WTC11 (cell line): Measurements from ENCODE around the gene CNTFR. TPM values are rescaled to one million over a fixed set of nuclear protein-coding genes. Genes with fewer than 3 reads are reported as not detected.

ENCODE experiments used
- ATAC-seq: fragments of 200-7000 bp; cut with Tn5 transposase; 2 replicates; pipeline ENCODE4 v1.10.0; 2021; ENCODE audit warnings: mild to moderate bottlenecking, moderate library complexity
- CTCF ChIA-PET: fragments of 300-600 bp; sonication (Branson Sonifier 250); formaldehyde crosslinking; loops from one replicate; lab custom pipeline; 2021; ENCODE audit warnings: antibody characterized with exemption; lab: Charles Lee
- POLR2A ChIA-PET: fragments of 350-600 bp; sonication (Branson Sonifier 250); formaldehyde crosslinking; loops from one replicate; lab custom pipeline; 2021; ENCODE audit warnings: antibody characterized with exemption; lab: Charles Lee
- DNase-seq: peaks from one replicate; pipeline ENCODE4 v3.0.0; 2021; ENCODE audit warnings: low spot score
- H3K27ac Mint-ChIP-seq: 2 replicates; pipeline ENCODE4 v1.8.0; 2021; ENCODE audit warnings: mixed read lengths
- H3K27me3 Mint-ChIP-seq: 2 replicates; pipeline ENCODE4 v1.8.0; 2021; ENCODE audit warnings: low read depth, mild to moderate bottlenecking, moderate library complexity, mixed read lengths
- H3K36me3 Mint-ChIP-seq: 2 replicates; pipeline ENCODE4 v1.8.0; 2021; ENCODE audit warnings: mixed read lengths
- H3K4me1 Mint-ChIP-seq: 2 replicates; pipeline ENCODE4 v1.8.0; 2022; ENCODE audit warnings: mixed read lengths
- H3K4me3 Mint-ChIP-seq: 2 replicates; pipeline ENCODE4 v1.8.0; 2021; ENCODE audit warnings: mild to moderate bottlenecking, moderate library complexity, mixed read lengths
- H3K9me3 Mint-ChIP-seq: 2 replicates; pipeline ENCODE4 v1.8.0; 2021; ENCODE audit warnings: mixed read lengths
- ATF1 ChIP-seq: sonication (generic); formaldehyde crosslinking; IDR thresholded peaks from 2 replicates; pipeline ENCODE4 v1.8.1; 2023; ENCODE audit warnings: mild to moderate bottlenecking, moderate library complexity, missing genetic modification reagents
- EMX1 ChIP-seq: fragments of 250-450 bp; sonication (Bioruptor Pico); IDR thresholded peaks from 2 replicates; pipeline ENCODE4 v1.8.0; 2021; ENCODE audit warnings: mild to moderate bottlenecking
- FOXJ3 ChIP-seq: sonication (generic); formaldehyde crosslinking; IDR thresholded peaks from 2 replicates; pipeline ENCODE4 v1.9.0; 2021; ENCODE audit warnings: missing genetic modification reagents, mild to moderate bottlenecking, borderline replicate concordance
- FOXK1 ChIP-seq: sonication (generic); formaldehyde crosslinking; IDR thresholded peaks from 2 replicates; pipeline ENCODE4 v1.8.0; 2022; ENCODE audit warnings: mild to moderate bottlenecking, moderate library complexity, missing genetic modification reagents
- GRHL2 ChIP-seq: fragments of 250-450 bp; sonication (Bioruptor Pico); IDR thresholded peaks from 2 replicates; pipeline ENCODE4 v1.8.0; 2022; ENCODE audit warnings: mild to moderate bottlenecking, moderate library complexity; ENCODE audit not compliant: insufficient replicate concordance, severe bottlenecking
- JAZF1 ChIP-seq: fragments of 250-450 bp; sonication (Bioruptor Pico); IDR thresholded peaks from 2 replicates; pipeline ENCODE4 v1.9.0; 2021; ENCODE audit warnings: moderate library complexity, mild to moderate bottlenecking, inconsistent platforms
- MXD4 ChIP-seq: fragments of 250-450 bp; sonication (Bioruptor Pico); IDR thresholded peaks from 2 replicates; pipeline ENCODE4 v1.8.0; 2021; ENCODE audit warnings: mild to moderate bottlenecking, moderate library complexity, borderline replicate concordance
- RELA ChIP-seq: sonication (generic); formaldehyde crosslinking; IDR thresholded peaks from 2 replicates; pipeline ENCODE4 v1.8.1; 2022; ENCODE audit warnings: missing genetic modification reagents, mild to moderate bottlenecking, borderline replicate concordance
- TP53 ChIP-seq: sonication (generic); formaldehyde crosslinking; IDR thresholded peaks from 2 replicates; pipeline ENCODE4 v1.8.1; 2023; ENCODE audit warnings: mild to moderate bottlenecking, missing genetic modification reagents
- ZSCAN18 ChIP-seq: fragments of 250-450 bp; sonication (Bioruptor Pico); IDR thresholded peaks from 2 replicates; pipeline ENCODE4 v2.1.2; 2022; ENCODE audit warnings: mild to moderate bottlenecking, moderate library complexity
- total RNA-seq: library from RNA; stranded (reverse); gene quantifications from 3 replicates; pipeline ENCODE4 v1.2.3, GENCODE V29; 2021
- TF ChIP-seq, protein P1 (sequence below): sonication (generic); formaldehyde crosslinking; IDR thresholded peaks from 2 replicates; pipeline ENCODE4 v1.8.1; 2022; ENCODE audit warnings: low read depth, mild to moderate bottlenecking, moderate library complexity, missing genetic modification reagents, borderline replicate concordance
- TF ChIP-seq, protein P2 (sequence below): sonication (generic); formaldehyde crosslinking; IDR thresholded peaks from 2 replicates; pipeline ENCODE4 v1.8.0; 2023; ENCODE audit warnings: missing genetic modification reagents, mild to moderate bottlenecking, borderline replicate concordance
- TF ChIP-seq, protein P3 (sequence below): fragments of 250-450 bp; sonication (Bioruptor Pico); IDR thresholded peaks from 2 replicates; pipeline ENCODE4 v1.9.0; 2021; ENCODE audit warnings: moderate library complexity, mild to moderate bottlenecking, inconsistent platforms, borderline replicate concordance
- TF ChIP-seq, protein P4 (sequence below): sonication (generic); formaldehyde crosslinking; IDR thresholded peaks from 2 replicates; pipeline ENCODE4 v1.8.1; 2023; ENCODE audit warnings: mild to moderate bottlenecking, missing genetic modification reagents, moderate library complexity

CNTFR gene
- total RNA-seq, 1 experiment from 2014 or later, result 18.0 TPM

GRCh38 chr9:34575241-34575640, 14.3 kb downstream of the CNTFR start:
- DNase-seq, result no peak
- no peaks in the 10 kb centered on the region for H3K36me3 Mint-ChIP-seq
- peaks cover 46% of the 10 kb centered on the region for H3K27me3 Mint-ChIP-seq
- H3K27ac Mint-ChIP-seq, result no peak overlapping the region
- ChIA-PET CTCF (interaction anchor here (2.5 to 7.4 kb wide), 3 partner anchors 12 to 28 kb away, joined by 11 to 109 read pairs (median 37); no protein-coding TSS in a partner anchor), POLR2A (no interaction called here)
- ATAC-seq, result no peak
- H3K4me1 Mint-ChIP-seq, result peaks cover 43% of the 10 kb centered on the region
- no peaks in the 10 kb centered on the region for H3K9me3 Mint-ChIP-seq
- TF ChIP-seq ZSCAN18 (CRISPR knock-in tag), result no peak
- no peak for TF ChIP-seq TP53 (CRISPR knock-in tag)
- TF ChIP-seq, all 79 proteins: peak for 0
- H3K4me3 Mint-ChIP-seq, result no peak overlapping the region

- DNase-seq (no peak), ATAC-seq (no peak)
- no peak overlapping the region for H3K4me3 Mint-ChIP-seq
- TF ChIP-seq MXD4 (CRISPR knock-in tag) (no peak), GRHL2 (no peak), FOXK1 (CRISPR knock-in tag) (no peak), FOXJ3 (CRISPR knock-in tag) (no peak), EMX1 (CRISPR knock-in tag) (no peak), ATF1 (CRISPR knock-in tag) (no peak), JAZF1 (CRISPR knock-in tag) (no peak), RELA (no peak)
- TF ChIP-seq, protein P1, sequence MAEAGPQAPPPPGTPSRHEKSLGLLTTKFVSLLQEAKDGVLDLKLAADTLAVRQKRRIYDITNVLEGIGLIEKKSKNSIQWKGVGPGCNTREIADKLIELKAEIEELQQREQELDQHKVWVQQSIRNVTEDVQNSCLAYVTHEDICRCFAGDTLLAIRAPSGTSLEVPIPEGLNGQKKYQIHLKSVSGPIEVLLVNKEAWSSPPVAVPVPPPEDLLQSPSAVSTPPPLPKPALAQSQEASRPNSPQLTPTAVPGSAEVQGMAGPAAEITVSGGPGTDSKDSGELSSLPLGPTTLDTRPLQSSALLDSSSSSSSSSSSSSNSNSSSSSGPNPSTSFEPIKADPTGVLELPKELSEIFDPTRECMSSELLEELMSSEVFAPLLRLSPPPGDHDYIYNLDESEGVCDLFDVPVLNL (CRISPR knock-in tag), result no peak
- TF ChIP-seq, protein P2, sequence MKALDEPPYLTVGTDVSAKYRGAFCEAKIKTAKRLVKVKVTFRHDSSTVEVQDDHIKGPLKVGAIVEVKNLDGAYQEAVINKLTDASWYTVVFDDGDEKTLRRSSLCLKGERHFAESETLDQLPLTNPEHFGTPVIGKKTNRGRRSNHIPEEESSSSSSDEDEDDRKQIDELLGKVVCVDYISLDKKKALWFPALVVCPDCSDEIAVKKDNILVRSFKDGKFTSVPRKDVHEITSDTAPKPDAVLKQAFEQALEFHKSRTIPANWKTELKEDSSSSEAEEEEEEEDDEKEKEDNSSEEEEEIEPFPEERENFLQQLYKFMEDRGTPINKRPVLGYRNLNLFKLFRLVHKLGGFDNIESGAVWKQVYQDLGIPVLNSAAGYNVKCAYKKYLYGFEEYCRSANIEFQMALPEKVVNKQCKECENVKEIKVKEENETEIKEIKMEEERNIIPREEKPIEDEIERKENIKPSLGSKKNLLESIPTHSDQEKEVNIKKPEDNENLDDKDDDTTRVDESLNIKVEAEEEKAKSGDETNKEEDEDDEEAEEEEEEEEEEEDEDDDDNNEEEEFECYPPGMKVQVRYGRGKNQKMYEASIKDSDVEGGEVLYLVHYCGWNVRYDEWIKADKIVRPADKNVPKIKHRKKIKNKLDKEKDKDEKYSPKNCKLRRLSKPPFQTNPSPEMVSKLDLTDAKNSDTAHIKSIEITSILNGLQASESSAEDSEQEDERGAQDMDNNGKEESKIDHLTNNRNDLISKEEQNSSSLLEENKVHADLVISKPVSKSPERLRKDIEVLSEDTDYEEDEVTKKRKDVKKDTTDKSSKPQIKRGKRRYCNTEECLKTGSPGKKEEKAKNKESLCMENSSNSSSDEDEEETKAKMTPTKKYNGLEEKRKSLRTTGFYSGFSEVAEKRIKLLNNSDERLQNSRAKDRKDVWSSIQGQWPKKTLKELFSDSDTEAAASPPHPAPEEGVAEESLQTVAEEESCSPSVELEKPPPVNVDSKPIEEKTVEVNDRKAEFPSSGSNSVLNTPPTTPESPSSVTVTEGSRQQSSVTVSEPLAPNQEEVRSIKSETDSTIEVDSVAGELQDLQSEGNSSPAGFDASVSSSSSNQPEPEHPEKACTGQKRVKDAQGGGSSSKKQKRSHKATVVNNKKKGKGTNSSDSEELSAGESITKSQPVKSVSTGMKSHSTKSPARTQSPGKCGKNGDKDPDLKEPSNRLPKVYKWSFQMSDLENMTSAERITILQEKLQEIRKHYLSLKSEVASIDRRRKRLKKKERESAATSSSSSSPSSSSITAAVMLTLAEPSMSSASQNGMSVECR (CRISPR knock-in tag), result no peak
- TF ChIP-seq, protein P3, sequence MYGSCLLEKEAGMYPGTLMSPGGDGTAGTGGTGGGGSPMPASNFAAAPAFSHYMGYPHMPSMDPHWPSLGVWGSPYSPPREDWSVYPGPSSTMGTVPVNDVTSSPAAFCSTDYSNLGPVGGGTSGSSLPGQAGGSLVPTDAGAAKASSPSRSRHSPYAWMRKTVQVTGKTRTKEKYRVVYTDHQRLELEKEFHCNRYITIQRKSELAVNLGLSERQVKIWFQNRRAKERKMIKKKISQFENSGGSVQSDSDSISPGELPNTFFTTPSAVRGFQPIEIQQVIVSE, result no peak
- TF ChIP-seq, protein P4, sequence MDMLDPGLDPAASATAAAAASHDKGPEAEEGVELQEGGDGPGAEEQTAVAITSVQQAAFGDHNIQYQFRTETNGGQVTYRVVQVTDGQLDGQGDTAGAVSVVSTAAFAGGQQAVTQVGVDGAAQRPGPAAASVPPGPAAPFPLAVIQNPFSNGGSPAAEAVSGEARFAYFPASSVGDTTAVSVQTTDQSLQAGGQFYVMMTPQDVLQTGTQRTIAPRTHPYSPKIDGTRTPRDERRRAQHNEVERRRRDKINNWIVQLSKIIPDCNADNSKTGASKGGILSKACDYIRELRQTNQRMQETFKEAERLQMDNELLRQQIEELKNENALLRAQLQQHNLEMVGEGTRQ (CRISPR knock-in tag), result no peak
- ChIA-PET POLR2A (no interaction called here), CTCF (interaction anchor here (0.6 to 7.4 kb wide), 4 partner anchors 12 to 59 kb away, joined by 3 to 109 read pairs (median 24); no protein-coding TSS in a partner anchor)
- H3K27me3 Mint-ChIP-seq, result peaks cover 39% of the 10 kb centered on the region
- H3K9me3 Mint-ChIP-seq, result no peaks in the 10 kb centered on the region
- H3K4me1 Mint-ChIP-seq, result peaks cover 38% of the 10 kb centered on the region
- H3K27ac Mint-ChIP-seq, result no peak overlapping the region
- H3K36me3 Mint-ChIP-seq, result no peaks in the 10 kb centered on the region
Measured at GRCh38 chr9:34574571-34574970, 15.0 kb downstream of the CNTFR start.
